HepG2 (cell line): Measurements from ENCODE around the gene NCOA7. TPM values are rescaled to one million over a fixed set of nuclear protein-coding genes. Genes with fewer than 3 reads are reported as not detected.
A peak's percentile ranks its signal among the peaks of the same experiment; 100 is the strongest.

Source experiments
- AHDC1 ChIP-seq: sonication (generic); formaldehyde crosslinking; IDR thresholded peaks from 2 replicates; pipeline ENCODE4 v1.5.1; 2020; ENCODE audit warnings: mild to moderate bottlenecking, missing genetic modification reagents, borderline replicate concordance
- ATAD3A ChIP-seq: sonication (generic); formaldehyde crosslinking; IDR thresholded peaks from 2 replicates; pipeline ENCODE4 v1.4.0; 2020; ENCODE audit warnings: missing genetic modification reagents
- FOXA3 ChIP-seq: IDR thresholded peaks from 2 replicates; pipeline ENCODE4 v1.6.1; 2016; ENCODE audit warnings: missing genetic modification reagents, missing compliant biosample characterization
- NCOA1 ChIP-seq: sonication (generic); formaldehyde crosslinking; IDR thresholded peaks from 2 replicates; pipeline ENCODE4 v1.9.0; 2021; ENCODE audit warnings: missing genetic modification reagents
- POGZ ChIP-seq: sonication (generic); formaldehyde crosslinking; IDR thresholded peaks from 2 replicates; pipeline ENCODE4 v1.4.0; 2020; ENCODE audit warnings: mild to moderate bottlenecking, missing genetic modification reagents
- RAD21 ChIP-seq: fragments of 450-650 bp; formaldehyde crosslinking; IDR thresholded peaks from 2 replicates; pipeline ENCODE4 v1.5.0; 2020; ENCODE audit warnings: mild to moderate bottlenecking
- TARDBP ChIP-seq: sonication (generic); formaldehyde crosslinking; IDR thresholded peaks from 2 replicates; pipeline ENCODE4 v1.8.0; 2022; ENCODE audit warnings: mild to moderate bottlenecking, missing genetic modification reagents
- THRA ChIP-seq: sonication (generic); formaldehyde crosslinking; IDR thresholded peaks from 2 replicates; pipeline ENCODE4 v1.4.0; 2020; ENCODE audit warnings: missing genetic modification reagents, borderline replicate concordance
- ZNF367 ChIP-seq: sonication (generic); formaldehyde crosslinking; IDR thresholded peaks from 2 replicates; pipeline ENCODE4 v1.4.0; 2020; ENCODE audit warnings: missing genetic modification reagents, borderline replicate concordance
- ZNF382 ChIP-seq: sonication (generic); formaldehyde crosslinking; IDR thresholded peaks from 2 replicates; pipeline ENCODE4 v1.5.0; 2020; ENCODE audit warnings: missing genetic modification reagents, mild to moderate bottlenecking, borderline replicate concordance
- ZNF615 ChIP-seq: sonication (generic); formaldehyde crosslinking; IDR thresholded peaks from 2 replicates; pipeline ENCODE4 v1.5.0; 2020; ENCODE audit warnings: mild to moderate bottlenecking, missing genetic modification reagents, borderline replicate concordance
- polyA plus RNA-seq, 8 experiments: library from polyadenylated mRNA; depleted of rRNA in 3 of 8; stranded (reverse) in 7 of 8; unstranded in 1 of 8; fragments of >200 nt; fragmentation: Illumina TruSeq in 4 of 8; extraction: Trizol in 4 of 8; gene quantifications; 2 replicates each; pipeline versions ENCODE4 v1.2.1 to v1.2.3, GENCODE V29; 2011 to 2016; ENCODE audit warnings: low read depth in 4 of 8, missing spikeins in 1 of 8, mixed read lengths in 1 of 8; ENCODE audit not compliant: insufficient read depth in 1 of 8
- total RNA-seq, 5 experiments: library from RNA; depleted of rRNA; stranded (reverse); fragments of >200 nt; fragmentation: Illumina TruSeq; extraction: Trizol; gene quantifications; 2 replicates each; pipeline ENCODE4 v1.2.3, GENCODE V29; 2016; ENCODE audit warnings: low read depth in 1 of 5
- TF ChIP-seq, protein P1 (sequence below): sonication (generic); formaldehyde crosslinking; IDR thresholded peaks from 2 replicates; pipeline ENCODE4 v1.4.0; 2020; ENCODE audit warnings: mild to moderate bottlenecking, missing genetic modification reagents, borderline replicate concordance
- TF ChIP-seq, protein P2 (sequence below): sonication (generic); formaldehyde crosslinking; IDR thresholded peaks from 2 replicates; pipeline ENCODE4 v1.4.0; 2020; ENCODE audit warnings: missing genetic modification reagents, borderline replicate concordance

The NCOA7 gene
- total and polyA plus RNA-seq, 2 of the 13 experiments (the other 11 are each of a cell fraction or from before 2014, with no cell fraction given) = 13.6 to 20.8 TPM

- TF ChIP-seq FOXA3 (CRISPR knock-in tag) (no peak; the same call in 1 of the 2 replicates), POGZ (CRISPR knock-in tag) (no peak), ZNF382 (CRISPR knock-in tag) (no peak), ZNF615 (CRISPR knock-in tag) (no peak), ATAD3A (CRISPR knock-in tag) (no peak), ZNF367 (CRISPR knock-in tag) (no peak), NCOA1 (0 out of 2 replicates have a peak, but pooled peaks have one; percentile 10), RAD21 (CRISPR knock-in tag) (no peak), AHDC1 (CRISPR knock-in tag) (no peak), THRA (CRISPR knock-in tag) (0 out of 2 replicates have a peak, but pooled peaks have one; percentile 7), TARDBP (CRISPR knock-in tag) (no peak)
- TF ChIP-seq, protein P1, sequence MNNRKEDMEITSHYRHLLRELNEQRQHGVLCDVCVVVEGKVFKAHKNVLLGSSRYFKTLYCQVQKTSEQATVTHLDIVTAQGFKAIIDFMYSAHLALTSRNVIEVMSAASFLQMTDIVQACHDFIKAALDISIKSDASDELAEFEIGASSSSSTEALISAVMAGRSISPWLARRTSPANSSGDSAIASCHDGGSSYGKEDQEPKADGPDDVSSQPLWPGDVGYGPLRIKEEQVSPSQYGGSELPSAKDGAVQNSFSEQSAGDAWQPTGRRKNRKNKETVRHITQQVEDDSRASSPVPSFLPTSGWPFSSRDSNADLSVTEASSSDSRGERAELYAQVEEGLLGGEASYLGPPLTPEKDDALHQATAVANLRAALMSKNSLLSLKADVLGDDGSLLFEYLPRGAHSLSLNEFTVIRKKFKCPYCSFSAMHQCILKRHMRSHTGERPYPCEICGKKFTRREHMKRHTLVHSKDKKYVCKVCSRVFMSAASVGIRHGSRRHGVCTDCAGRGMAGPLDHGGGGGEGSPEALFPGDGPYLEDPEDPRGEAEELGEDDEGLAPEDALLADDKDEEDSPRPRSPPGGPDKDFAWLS (CRISPR knock-in tag) = no peak
- TF ChIP-seq, protein P2, sequence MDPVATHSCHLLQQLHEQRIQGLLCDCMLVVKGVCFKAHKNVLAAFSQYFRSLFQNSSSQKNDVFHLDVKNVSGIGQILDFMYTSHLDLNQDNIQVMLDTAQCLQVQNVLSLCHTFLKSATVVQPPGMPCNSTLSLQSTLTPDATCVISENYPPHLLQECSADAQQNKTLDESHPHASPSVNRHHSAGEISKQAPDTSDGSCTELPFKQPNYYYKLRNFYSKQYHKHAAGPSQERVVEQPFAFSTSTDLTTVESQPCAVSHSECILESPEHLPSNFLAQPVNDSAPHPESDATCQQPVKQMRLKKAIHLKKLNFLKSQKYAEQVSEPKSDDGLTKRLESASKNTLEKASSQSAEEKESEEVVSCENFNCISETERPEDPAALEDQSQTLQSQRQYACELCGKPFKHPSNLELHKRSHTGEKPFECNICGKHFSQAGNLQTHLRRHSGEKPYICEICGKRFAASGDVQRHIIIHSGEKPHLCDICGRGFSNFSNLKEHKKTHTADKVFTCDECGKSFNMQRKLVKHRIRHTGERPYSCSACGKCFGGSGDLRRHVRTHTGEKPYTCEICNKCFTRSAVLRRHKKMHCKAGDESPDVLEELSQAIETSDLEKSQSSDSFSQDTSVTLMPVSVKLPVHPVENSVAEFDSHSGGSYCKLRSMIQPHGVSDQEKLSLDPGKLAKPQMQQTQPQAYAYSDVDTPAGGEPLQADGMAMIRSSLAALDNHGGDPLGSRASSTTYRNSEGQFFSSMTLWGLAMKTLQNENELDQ (CRISPR knock-in tag) = no peak
Observed at GRCh38 chr6:125781314-125781868, 9.4 kb upstream of the NCOA7 start (continued).
